B cell (primary cell): Measurements from ENCODE around the gene NGDN. TPM values are rescaled to one million over a fixed set of nuclear protein-coding genes. Genes with fewer than 3 reads are reported as not detected.

Experiments used
- ATAC-seq: fragments of 200-7000 bp; cut with Tn5 transposase; one replicate; pipeline ENCODE4 v1.10.0; 2021; ENCODE audit warnings: low read depth, mild to moderate bottlenecking, moderate number of reproducible peaks, moderate library complexity
- CTCF ChIA-PET: fragments of 350-600 bp; sonication (Branson Sonifier 250); formaldehyde crosslinking; loops from one replicate; lab custom pipeline; 2021; ENCODE audit warnings: antibody characterized with exemption, inconsistent platforms; lab: Charles Lee
- POLR2A ChIA-PET: fragments of 350-600 bp; sonication (Branson Sonifier 250); formaldehyde crosslinking; loops from one replicate; lab custom pipeline; 2021; ENCODE audit warnings: antibody characterized with exemption; lab: Charles Lee
- DNase-seq: peaks from one replicate; pipeline ENCODE4 v3.0.0; 2013
- H2AFZ ChIP-seq: 2 replicates; pipeline ENCODE4 v1.6.1; 2012; ENCODE audit warnings: mild to moderate bottlenecking, low read depth, low read length; ENCODE audit not compliant: insufficient read depth, poor library complexity, severe bottlenecking
- H3K27ac ChIP-seq, 2 donors: 1 replicate in 1 of 2; 2 replicates in 1 of 2; pipeline ENCODE4 v1.5.1; 2012 to 2013; ENCODE audit warnings: low read length in 2 of 2, mild to moderate bottlenecking in 2 of 2, moderate library complexity in 1 of 2
- H3K27me3 ChIP-seq, 4 experiments: fragments of 200-600 bp in 1 of 4; sonication (generic) in 1 of 4; replicated peaks in 1 of 4; 1 replicate in 2 of 4; 2 replicates in 2 of 4; pipeline versions ENCODE4 v1.6.1 to v1.7.0; 2013 to 2016; ENCODE audit warnings: low read length in 3 of 4, mild to moderate bottlenecking in 2 of 4, mixed read lengths in 1 of 4, moderate library complexity in 1 of 4; ENCODE audit not compliant: insufficient read depth in 4 of 4, control insufficient read depth in 3 of 4; ENCODE audit errors: control extremely low read depth in 1 of 4
- H3K36me3 ChIP-seq, 2 experiments: replicated peaks in 1 of 2; 1 replicate in 1 of 2; 2 replicates in 1 of 2; pipeline versions ENCODE4 v1.6.1 to v1.7.1; 2013; ENCODE audit warnings: low read length in 1 of 2; ENCODE audit not compliant: insufficient read depth in 2 of 2, control insufficient read depth in 1 of 2; ENCODE audit errors: control extremely low read depth in 1 of 2, extremely low read depth in 1 of 2
- H3K4me1 ChIP-seq, 2 donors: fragments of 200-600 bp in 1 of 2; sonication (generic) in 1 of 2; 1 replicate in 1 of 2; 2 replicates in 1 of 2; pipeline versions ENCODE4 v1.5.1 to v1.6.1; 2013 to 2017; ENCODE audit warnings: low read length in 2 of 2; ENCODE audit not compliant: control insufficient read depth in 2 of 2, insufficient read depth in 2 of 2
- H3K4me2 ChIP-seq: replicated peaks from 2 replicates; pipeline ENCODE3; 2012; ENCODE audit warnings: mild to moderate bottlenecking, low read depth, low read length; ENCODE audit not compliant: poor library complexity, severe bottlenecking
- H3K4me3 ChIP-seq, 5 experiments: fragments of 200-600 bp in 1 of 5; sonication (generic) in 1 of 5; 1 replicate in 3 of 5; 2 replicates in 2 of 5; pipeline versions ENCODE4 v1.5.1 to v1.7.0; 2011 to 2016; ENCODE audit warnings: low read length in 4 of 5, mild to moderate bottlenecking in 4 of 5, low read depth in 2 of 5, control low read depth in 1 of 5, moderate library complexity in 1 of 5; ENCODE audit not compliant: insufficient read depth in 1 of 5; ENCODE audit errors: control extremely low read depth in 1 of 5, extremely low read depth in 1 of 5
- H3K79me2 ChIP-seq: fragments of 200-600 bp; sonication (generic); one replicate; pipeline ENCODE4 v1.6.0; 2016; ENCODE audit warnings: low read length; ENCODE audit not compliant: control insufficient read depth, insufficient read depth
- H3K9ac ChIP-seq: fragments of 200-600 bp; sonication (generic); 2 replicates; pipeline ENCODE4 v1.6.1; 2017; ENCODE audit warnings: mild to moderate bottlenecking, low read length, moderate library complexity
- H3K9me3 ChIP-seq, 3 donors: one replicate each; pipeline versions ENCODE4 v1.6.1 to v1.7.1; 2013; ENCODE audit warnings: low read length in 2 of 3; ENCODE audit not compliant: control insufficient read depth in 2 of 3, insufficient read depth in 1 of 3; ENCODE audit errors: control extremely low read depth in 1 of 3
- H4K20me1 ChIP-seq: 2 replicates; pipeline ENCODE4 v1.6.0; 2012; ENCODE audit warnings: mild to moderate bottlenecking, low read length; ENCODE audit not compliant: insufficient read depth, control insufficient read depth, poor library complexity, severe bottlenecking
- H3K27ac Mint-ChIP-seq: one replicate; pipeline ENCODE4 v1.8.0; 2021; ENCODE audit warnings: mixed read lengths
- H3K27me3 Mint-ChIP-seq: one replicate; pipeline ENCODE4 v1.8.0; 2021; ENCODE audit warnings: mixed read lengths
- H3K4me1 Mint-ChIP-seq: one replicate; pipeline ENCODE4 v1.8.0; 2021; ENCODE audit warnings: mixed read lengths
- H3K4me3 Mint-ChIP-seq: one replicate; pipeline ENCODE4 v1.8.0; 2021; ENCODE audit warnings: mixed read lengths
- H3K9me3 Mint-ChIP-seq: one replicate; pipeline ENCODE4 v1.8.0; 2022; ENCODE audit warnings: mixed read lengths; ENCODE audit not compliant: insufficient read depth
- CTCF ChIP-seq: fragments of 200-600 bp; IDR thresholded peaks from one replicate; pipeline ENCODE4 v1.8.0; 2022; ENCODE audit warnings: antibody characterized with exemption, mild to moderate bottlenecking
- EZH2 ChIP-seq: IDR thresholded peaks from 2 replicates; pipeline ENCODE4 v1.6.1; 2012; ENCODE audit warnings: borderline replicate concordance, low read depth, mild to moderate bottlenecking, moderate library complexity, low read length; ENCODE audit not compliant: insufficient read depth, poor library complexity, severe bottlenecking
- whole genome bisulfite sequencing: methylation state at CpG from one replicate; pipeline ENCODE4 v1.1.5; 2013; ENCODE audit warnings: missing lambda C conversion rate; ENCODE audit not compliant: insufficient coverage; 5-methylcytosine and 5-hydroxymethylcytosine counted together
- intact Hi-C: fragments of 100-400 bp; cut with micrococcal nuclease; formaldehyde crosslinking; loops from one replicate; pipeline ENCODE4 v1.10.0; 2022
- polyA plus RNA-seq: library from polyadenylated mRNA; depleted of rRNA; stranded (reverse); fragments of >200 nt; gene quantifications from 2 replicates; pipeline ENCODE4 v1.2.3, GENCODE V29; 2012
- total RNA-seq, 2 donors: library from RNA; stranded (reverse); fragments of 120-200 nt in 1 of 2; gene quantifications; 1 replicate in 1 of 2; 2 replicates in 1 of 2; pipeline versions ENCODE4 v1.2.3 to v1.2.4, GENCODE V29; 2013 to 2022

NGDN gene
- total and polyA plus RNA-seq, 2 donors (not counting 1 experiment from before 2014, with no cell fraction given), result 66.7 to 81.8 TPM

- H3K79me2 ChIP-seq, result peaks cover 18% of the 10 kb centered on the region
- peaks cover 3% of the 10 kb centered on the region for H3K27me3 Mint-ChIP-seq
- peak overlapping the region; percentile 83 for H3K9ac ChIP-seq
- ChIA-PET POLR2A (no interaction called here), CTCF (interaction anchor here (1.6 kb wide), 2 partner anchors 8 to 90 kb away, joined by 7 to 8 read pairs; no protein-coding TSS in a partner anchor)
- intact Hi-C loops, result loop anchor here (1.0 to 5.0 kb wide), 8 partner anchors 8 to 482 kb away; partner anchors contain the start of genes AP1G2, DHRS4, HOMEZ and PABPN1
- H3K4me1 ChIP-seq, result peaks cover 11 to 15% of the 10 kb centered on the region in 2 donors
- no peaks in the 10 kb centered on the region for H3K27me3 ChIP-seq
- H3K9me3 Mint-ChIP-seq, result no peaks in the 10 kb centered on the region
- peaks cover 6% of the 10 kb centered on the region for H4K20me1 ChIP-seq
- H3K27ac ChIP-seq, result peak overlapping the region; percentile 86 to 87
- ATAC-seq (peak; percentile 0), DNase-seq (peak; percentile 13)
- peak overlapping the region; percentile 74 for H3K4me2 ChIP-seq
- no peak for TF ChIP-seq CTCF
- no peak for TF ChIP-seq EZH2
- peaks cover 7% of the 10 kb centered on the region for H3K4me1 Mint-ChIP-seq
- no peak overlapping the region for H3K27ac Mint-ChIP-seq
- H2AFZ ChIP-seq, result peak overlapping the region; percentile 90
- H3K36me3 ChIP-seq, result peaks cover 4 to 31% of the 10 kb centered on the region in 2 experiments
- peaks cover 0 to 6% (median 0%) of the 10 kb centered on the region in 3 donors for H3K9me3 ChIP-seq
- H3K4me3 Mint-ChIP-seq, result no peak overlapping the region
- H3K4me3 ChIP-seq, result peak overlapping the region; percentile 77 to 94 (median 92)
- WGBS, result no CpG with 5 or more reads among the region's 11 CpGs
These were observed 452 bp downstream of the NGDN start for GRCh38 chr14:23469906-23470403.

- ChIA-PET CTCF (interaction anchor here (1.6 kb wide), 1 partner anchor 89 kb away, joined by 8 read pairs; no protein-coding TSS in a partner anchor), POLR2A (interaction anchor here (0.5 kb wide), 1 partner anchor 81 kb away, joined by 5 read pairs; the partner anchor contains the start of gene ZFHX2)
- TF ChIP-seq CTCF (no peak), EZH2 (no peak)
- Mint-ChIP-seq H3K4me1 (peaks cover 7% of the 10 kb centered on the region), H3K9me3 (no peaks in the 10 kb centered on the region), H3K27ac (peak overlapping the region; percentile 50), H3K27me3 (peaks cover 3% of the 10 kb centered on the region), H3K4me3 (peak overlapping the region; percentile 62)
- no peak overlapping the region for H3K4me2 ChIP-seq
- H3K9me3 ChIP-seq, result peaks cover 0 to 6% (median 0%) of the 10 kb centered on the region in 3 donors
- intact Hi-C loops, result no loop called here
- no peak overlapping the region for H3K9ac ChIP-seq
- no peaks in the 10 kb centered on the region for H3K27me3 ChIP-seq
- H3K4me3 ChIP-seq, result no peak overlapping the region
- ATAC-seq, result no peak
- no CpG with 5 or more reads among the region's 1 CpG for WGBS
- peaks cover 6% of the 10 kb centered on the region for H4K20me1 ChIP-seq
- H3K36me3 ChIP-seq, result peaks cover 11 to 41% of the 10 kb centered on the region in 2 experiments
- peaks cover 11 to 15% of the 10 kb centered on the region in 2 donors for H3K4me1 ChIP-seq
- no peak overlapping the region for H2AFZ ChIP-seq
- H3K79me2 ChIP-seq, result peaks cover 18% of the 10 kb centered on the region
- no peak for DNase-seq
- H3K27ac ChIP-seq, result no peak overlapping the region
These were observed 1.4 kb downstream of the NGDN start for GRCh38 chr14:23470947-23471346.
